HepG2 (cell line): ENCODE data around the gene DIS3L2. TPM values are rescaled to one million over a fixed set of nuclear protein-coding genes. Genes with fewer than 3 reads are reported as not detected.

ENCODE experiments used
- ATRX ChIP-seq: sonication (generic); formaldehyde crosslinking; IDR thresholded peaks from 2 replicates; pipeline ENCODE4 v1.4.0; 2020; ENCODE audit warnings: missing genetic modification reagents, borderline replicate concordance
- CEBPB ChIP-seq: IDR thresholded peaks from 2 replicates; pipeline ENCODE4 v1.6.1; 2011; ENCODE audit warnings: low read depth, low read length, improper control_type of control experiment, borderline replicate concordance
- CENPBD1 ChIP-seq: sonication (generic); formaldehyde crosslinking; IDR thresholded peaks from 2 replicates; pipeline ENCODE4 v1.8.0; 2022; ENCODE audit warnings: missing genetic modification reagents, low read depth, mild to moderate bottlenecking, borderline replicate concordance
- CHD2 ChIP-seq: IDR thresholded peaks from 2 replicates; pipeline ENCODE4 v1.6.1; 2011; ENCODE audit warnings: low read depth, low read length, improper control_type of control experiment
- ELK4 ChIP-seq: sonication (generic); formaldehyde crosslinking; IDR thresholded peaks from 2 replicates; pipeline ENCODE4 v1.9.0; 2021; ENCODE audit warnings: missing genetic modification reagents, borderline replicate concordance
- FOXK1 ChIP-seq: sonication (generic); formaldehyde crosslinking; IDR thresholded peaks from 2 replicates; pipeline ENCODE4 v1.4.0; 2020; ENCODE audit warnings: low read depth, missing genetic modification reagents, borderline replicate concordance
- KLF15 ChIP-seq: sonication (generic); formaldehyde crosslinking; IDR thresholded peaks from 2 replicates; pipeline ENCODE4 v1.8.1; 2023; ENCODE audit warnings: borderline replicate concordance, mild to moderate bottlenecking, inconsistent platforms, missing genetic modification reagents, mixed read lengths
- NR2C2 ChIP-seq: sonication (generic); formaldehyde crosslinking; IDR thresholded peaks from 2 replicates; pipeline ENCODE4 v1.4.0; 2020; ENCODE audit warnings: missing genetic modification reagents, mild to moderate bottlenecking, moderate library complexity, borderline replicate concordance
- PHF21A ChIP-seq: sonication (generic); formaldehyde crosslinking; IDR thresholded peaks from 2 replicates; pipeline ENCODE4 v1.5.0; 2020; ENCODE audit warnings: mild to moderate bottlenecking, missing genetic modification reagents
- RARA ChIP-seq: IDR thresholded peaks from 2 replicates; pipeline ENCODE4 v1.6.1; 2016; ENCODE audit warnings: missing genetic modification reagents, missing compliant biosample characterization
- SMARCE1 ChIP-seq: fragments of 450-650 bp; IDR thresholded peaks from 2 replicates; pipeline ENCODE4 v1.6.1; 2017; ENCODE audit warnings: borderline replicate concordance
- TOPORS ChIP-seq: sonication (generic); formaldehyde crosslinking; IDR thresholded peaks from 2 replicates; pipeline ENCODE4 v1.8.0; 2023; ENCODE audit warnings: mild to moderate bottlenecking, missing genetic modification reagents
- ZKSCAN1 ChIP-seq: fragments of 150-350 bp; IDR thresholded peaks from 2 replicates; pipeline ENCODE4 v1.6.1; 2014; ENCODE audit warnings: low read length
- ZNF24 ChIP-seq: fragments of 450-650 bp; IDR thresholded peaks from 2 replicates; pipeline ENCODE4 v1.6.1; 2017; ENCODE audit warnings: antibody characterized with exemption, mild to moderate bottlenecking
- ZNF253 ChIP-seq: sonication (generic); formaldehyde crosslinking; IDR thresholded peaks from 2 replicates; pipeline ENCODE4 v1.8.0; 2022; ENCODE audit warnings: mild to moderate bottlenecking, missing genetic modification reagents, borderline replicate concordance
- ZNF790 ChIP-seq: sonication (generic); formaldehyde crosslinking; IDR thresholded peaks from 2 replicates; pipeline ENCODE4 v1.8.0; 2022; ENCODE audit warnings: missing genetic modification reagents, mild to moderate bottlenecking, borderline replicate concordance
- ZNF800 ChIP-seq: sonication (generic); formaldehyde crosslinking; IDR thresholded peaks from 2 replicates; pipeline ENCODE4 v1.4.0; 2020; ENCODE audit warnings: missing genetic modification reagents
- ZSCAN20 ChIP-seq: sonication (generic); formaldehyde crosslinking; IDR thresholded peaks from 2 replicates; pipeline ENCODE4 v1.4.0; 2020; ENCODE audit warnings: missing genetic modification reagents, mild to moderate bottlenecking, borderline replicate concordance
- polyA plus RNA-seq, 8 experiments: library from polyadenylated mRNA; depleted of rRNA in 3 of 8; stranded (reverse) in 7 of 8; unstranded in 1 of 8; fragments of >200 nt; fragmentation: Illumina TruSeq in 4 of 8; extraction: Trizol in 4 of 8; gene quantifications; 2 replicates each; pipeline versions ENCODE4 v1.2.1 to v1.2.3, GENCODE V29; 2011 to 2016; ENCODE audit warnings: low read depth in 4 of 8, missing spikeins in 1 of 8, mixed read lengths in 1 of 8; ENCODE audit not compliant: insufficient read depth in 1 of 8
- total RNA-seq, 5 experiments: library from RNA; depleted of rRNA; stranded (reverse); fragments of >200 nt; fragmentation: Illumina TruSeq; extraction: Trizol; gene quantifications; 2 replicates each; pipeline ENCODE4 v1.2.3, GENCODE V29; 2016; ENCODE audit warnings: low read depth in 1 of 5
- TF ChIP-seq, protein P1 (sequence below): IDR thresholded peaks from 2 replicates; pipeline ENCODE4 v1.6.1; 2016; ENCODE audit warnings: missing compliant biosample characterization, missing genetic modification reagents, borderline replicate concordance
- TF ChIP-seq, protein P2 (sequence below): IDR thresholded peaks from 2 replicates; pipeline ENCODE4 v1.6.1; 2016; ENCODE audit warnings: low read depth

DIS3L2 gene
- total and polyA plus RNA-seq, 2 of the 13 experiments (the other 11 are each of a cell fraction or from before 2014, with no cell fraction given) = 7.0 to 23.9 TPM

GRCh38 chr2:231977430-231977829 lies 15.9 kb downstream of the DIS3L2 start (continued):
- TF ChIP-seq TOPORS = no peak
- no peak for TF ChIP-seq KLF15 (CRISPR knock-in tag)
- no peak for TF ChIP-seq ZKSCAN1
- TF ChIP-seq ZNF24 = no peak
- no peak for TF ChIP-seq ZNF790 (CRISPR knock-in tag)
- TF ChIP-seq SMARCE1 = no peak
- peak; percentile 85 for TF ChIP-seq RARA
- TF ChIP-seq CENPBD1 (CRISPR knock-in tag) = no peak
- TF ChIP-seq CEBPB = no peak
- TF ChIP-seq ZNF253 (CRISPR knock-in tag) = no peak
- no peak for TF ChIP-seq ZNF800
- no peak for TF ChIP-seq ELK4 (CRISPR knock-in tag)
- no peak for TF ChIP-seq FOXK1 (CRISPR knock-in tag)
- no peak for TF ChIP-seq CHD2
- TF ChIP-seq, protein P1, sequence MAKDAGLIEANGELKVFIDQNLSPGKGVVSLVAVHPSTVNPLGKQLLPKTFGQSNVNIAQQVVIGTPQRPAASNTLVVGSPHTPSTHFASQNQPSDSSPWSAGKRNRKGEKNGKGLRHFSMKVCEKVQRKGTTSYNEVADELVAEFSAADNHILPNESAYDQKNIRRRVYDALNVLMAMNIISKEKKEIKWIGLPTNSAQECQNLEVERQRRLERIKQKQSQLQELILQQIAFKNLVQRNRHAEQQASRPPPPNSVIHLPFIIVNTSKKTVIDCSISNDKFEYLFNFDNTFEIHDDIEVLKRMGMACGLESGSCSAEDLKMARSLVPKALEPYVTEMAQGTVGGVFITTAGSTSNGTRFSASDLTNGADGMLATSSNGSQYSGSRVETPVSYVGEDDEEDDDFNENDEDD (CRISPR knock-in tag) = peak; percentile 17; the same call in 1 of the 2 replicates
- peak; percentile 57 for TF ChIP-seq NR2C2 (CRISPR knock-in tag)
- TF ChIP-seq ZSCAN20 = no peak
- TF ChIP-seq, protein P2, sequence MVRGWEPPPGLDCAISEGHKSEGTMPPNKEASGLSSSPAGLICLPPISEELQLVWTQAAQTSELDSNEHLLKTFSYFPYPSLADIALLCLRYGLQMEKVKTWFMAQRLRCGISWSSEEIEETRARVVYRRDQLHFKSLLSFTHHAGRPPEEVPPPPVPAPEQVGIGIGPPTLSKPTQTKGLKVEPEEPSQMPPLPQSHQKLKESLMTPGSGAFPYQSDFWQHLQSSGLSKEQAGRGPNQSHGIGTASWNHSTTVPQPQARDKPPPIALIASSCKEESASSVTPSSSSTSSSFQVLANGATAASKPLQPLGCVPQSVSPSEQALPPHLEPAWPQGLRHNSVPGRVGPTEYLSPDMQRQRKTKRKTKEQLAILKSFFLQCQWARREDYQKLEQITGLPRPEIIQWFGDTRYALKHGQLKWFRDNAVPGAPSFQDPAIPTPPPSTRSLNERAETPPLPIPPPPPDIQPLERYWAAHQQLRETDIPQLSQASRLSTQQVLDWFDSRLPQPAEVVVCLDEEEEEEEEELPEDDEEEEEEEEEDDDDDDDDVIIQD (CRISPR knock-in tag) = peak; percentile 71; the same call in 1 of the 2 replicates
- 0 out of 2 replicates have a peak, but pooled peaks have one; percentile 19 for TF ChIP-seq PHF21A (CRISPR knock-in tag)
- no peak for TF ChIP-seq ATRX
- TF ChIP-seq, all 625 proteins: peak for 13
